GM18526 (cell line): ENCODE data around the gene HCLS1.

ENCODE experiments used
- POLR2A ChIP-seq: IDR thresholded peaks from 3 replicates; pipeline ENCODE4 v1.6.1; 2011; ENCODE audit not compliant: insufficient read length; ENCODE audit errors: extremely low read depth

HCLS1 gene, protein sequence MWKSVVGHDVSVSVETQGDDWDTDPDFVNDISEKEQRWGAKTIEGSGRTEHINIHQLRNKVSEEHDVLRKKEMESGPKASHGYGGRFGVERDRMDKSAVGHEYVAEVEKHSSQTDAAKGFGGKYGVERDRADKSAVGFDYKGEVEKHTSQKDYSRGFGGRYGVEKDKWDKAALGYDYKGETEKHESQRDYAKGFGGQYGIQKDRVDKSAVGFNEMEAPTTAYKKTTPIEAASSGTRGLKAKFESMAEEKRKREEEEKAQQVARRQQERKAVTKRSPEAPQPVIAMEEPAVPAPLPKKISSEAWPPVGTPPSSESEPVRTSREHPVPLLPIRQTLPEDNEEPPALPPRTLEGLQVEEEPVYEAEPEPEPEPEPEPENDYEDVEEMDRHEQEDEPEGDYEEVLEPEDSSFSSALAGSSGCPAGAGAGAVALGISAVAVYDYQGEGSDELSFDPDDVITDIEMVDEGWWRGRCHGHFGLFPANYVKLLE

GRCh38 chr3:121660356-121661171 lies at the start of gene HCLS1:
Gene HCLS1, minus strand, starts transcription at chr3:121660903. Its CDS starts 2,556 bp downstream, at chr3:121658347.
- peak; percentile 97 for TF ChIP-seq POLR2A

GRCh38 chr3:121710347-121710746 lies 49.6 kb upstream of the HCLS1 start:
- TF ChIP-seq POLR2A = no peak

DNA sequence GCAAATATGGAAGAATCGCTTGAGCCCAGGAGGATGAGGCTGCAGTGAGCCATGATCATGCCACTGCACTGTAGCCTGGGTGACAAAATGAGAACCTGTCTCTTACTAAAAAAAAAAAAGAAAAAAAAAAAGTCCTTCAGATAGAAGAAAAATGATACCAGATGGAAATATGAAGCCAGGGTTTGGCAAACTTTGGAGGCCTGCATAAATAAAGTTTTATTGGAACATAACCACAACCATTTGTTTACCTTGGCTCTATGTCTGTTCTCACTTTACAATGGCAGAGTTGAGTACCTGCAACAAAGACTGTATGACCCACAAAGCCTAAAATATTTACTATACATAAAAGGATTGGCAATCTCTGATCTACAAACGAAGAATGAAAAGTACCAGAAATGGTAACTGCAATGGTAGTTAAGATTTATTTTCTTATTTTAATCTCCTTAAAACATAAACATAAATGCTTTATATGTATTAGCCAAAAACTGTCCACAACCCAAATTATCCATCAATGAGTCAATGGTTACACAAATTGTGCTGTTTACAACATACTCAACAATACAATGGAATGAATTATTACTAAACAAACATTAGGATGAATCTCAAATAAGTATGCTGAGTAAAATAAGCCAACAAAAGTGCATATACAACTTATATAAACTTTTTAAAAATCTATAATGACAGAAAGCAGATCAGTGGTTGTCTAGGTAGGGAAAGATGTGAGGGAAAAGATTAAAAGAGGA lies 47.0 kb upstream of the HCLS1 start:
- TF ChIP-seq POLR2A = no peak

GRCh38 chr3:121705541-121705940 lies 44.8 kb upstream of the HCLS1 start:
- TF ChIP-seq POLR2A = no peak

DNA sequence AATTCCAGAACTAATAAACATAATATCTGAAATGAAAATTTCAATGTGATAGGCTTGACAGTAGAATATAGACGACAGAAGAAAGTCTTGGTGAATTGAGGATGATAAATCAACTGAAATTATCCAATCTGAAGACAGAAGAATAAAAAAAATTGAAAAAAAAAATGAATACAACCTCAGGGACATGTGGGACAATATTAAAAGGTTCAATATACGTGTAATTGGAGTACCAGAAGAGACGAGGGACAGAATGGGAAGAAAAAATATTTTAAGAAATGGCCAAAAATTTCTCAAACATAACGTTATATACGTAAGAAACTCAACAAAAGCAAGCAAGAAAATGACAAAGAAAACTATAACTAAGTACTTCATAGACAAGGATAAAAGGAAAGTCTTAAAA lies 43.3 kb upstream of the HCLS1 start:
- TF ChIP-seq POLR2A = no peak

GRCh38 chr3:121698901-121699300 lies 38.2 kb upstream of the HCLS1 start:
- TF ChIP-seq POLR2A = no peak

DNA sequence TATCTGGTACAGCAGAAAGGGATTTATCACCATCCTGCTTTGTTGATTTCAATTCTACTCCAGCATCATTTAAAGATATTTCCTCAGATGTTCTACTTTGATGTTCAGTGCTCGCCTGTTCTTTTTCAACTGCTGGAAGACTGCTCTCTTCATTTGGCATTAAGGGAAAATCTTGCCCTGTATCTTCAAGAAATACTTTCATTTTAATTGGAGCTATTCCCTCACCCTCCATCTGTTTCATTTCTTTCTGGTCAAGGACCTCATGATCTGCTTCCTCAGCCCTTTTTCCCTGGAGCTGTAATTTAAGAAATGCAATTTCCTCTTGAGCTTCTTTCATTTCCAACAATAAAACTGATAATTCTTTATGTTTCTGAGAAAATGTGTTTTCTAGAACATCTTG lies 37.8 kb upstream of the HCLS1 start:
- TF ChIP-seq POLR2A = no peak

DNA sequence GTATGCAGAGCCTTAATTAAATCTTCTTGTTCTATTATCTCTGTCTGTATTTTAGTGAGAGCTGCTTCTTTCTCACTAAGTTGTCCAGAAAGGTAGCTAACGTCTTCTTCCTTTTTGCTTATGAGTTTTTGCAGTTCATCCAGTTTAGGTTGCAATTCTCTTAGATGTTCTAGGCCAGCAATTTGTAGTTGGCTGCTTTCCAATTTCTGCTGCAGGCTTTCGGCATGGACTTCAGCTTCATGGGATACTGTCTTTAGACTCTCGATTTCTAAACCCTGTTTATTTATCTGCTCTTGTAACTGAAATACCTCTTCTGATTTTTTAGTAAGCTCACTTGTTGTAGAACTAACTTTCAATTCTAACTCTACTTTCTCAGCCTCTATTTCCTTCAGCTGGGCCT lies 35.5 kb upstream of the HCLS1 start:
- no peak for TF ChIP-seq POLR2A

- no peak for TF ChIP-seq POLR2A
Measured at GRCh38 chr3:121692010-121692699, 31.5 kb upstream of the HCLS1 start.

DNA sequence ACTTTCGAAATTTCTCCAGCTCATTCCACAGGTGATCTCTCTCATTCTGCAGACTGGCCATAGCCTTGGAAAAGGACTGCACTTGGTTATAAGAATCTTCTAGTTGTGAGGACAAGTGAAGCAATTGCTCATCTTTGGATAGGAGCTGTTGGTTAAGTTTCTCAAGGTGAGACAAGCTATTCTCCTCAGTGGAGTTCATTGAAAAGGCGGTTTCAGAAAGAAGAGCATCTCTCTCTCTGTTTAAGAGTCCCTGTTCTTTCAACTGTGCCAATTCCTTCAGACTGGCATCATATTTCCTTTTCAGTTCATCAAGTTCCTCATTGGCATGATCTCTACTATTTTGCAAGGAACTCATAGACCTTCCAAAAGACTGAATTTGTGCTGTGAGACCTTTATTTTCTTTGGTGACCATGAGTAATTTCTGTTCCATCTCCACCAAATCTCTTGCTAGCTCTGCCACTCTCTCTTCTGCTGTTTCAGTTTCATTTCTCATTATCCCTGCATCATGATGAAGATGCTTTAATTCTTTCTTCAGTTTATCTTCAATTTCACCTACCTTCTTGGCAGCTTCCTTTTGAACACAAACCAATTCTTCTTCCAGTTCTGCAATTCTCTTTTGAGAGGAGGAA lies 30.2 kb upstream of the HCLS1 start:
- no peak for TF ChIP-seq POLR2A

- TF ChIP-seq POLR2A = no peak
Measured at GRCh38 chr3:121681792-121682191, 21.1 kb upstream of the HCLS1 start.

DNA sequence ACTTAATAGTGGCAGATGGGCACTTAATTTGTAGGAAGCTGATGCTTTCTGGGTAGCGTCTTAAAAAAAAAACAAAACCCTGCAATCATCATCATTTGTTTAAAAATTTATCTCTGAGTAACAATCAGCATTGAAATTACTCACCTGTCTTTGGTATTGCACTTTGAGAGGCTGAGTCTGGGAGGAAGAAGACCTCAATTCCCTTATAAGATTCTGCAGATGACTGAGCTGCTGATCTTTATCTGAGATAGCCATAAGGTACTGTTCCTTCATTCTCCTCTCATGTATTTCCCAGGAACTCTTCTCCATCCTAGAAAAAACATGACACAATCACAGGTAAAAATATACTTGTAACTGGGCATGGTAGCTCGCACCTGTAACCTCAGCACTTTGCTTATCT lies 16.4 kb upstream of the HCLS1 start:
- no peak for TF ChIP-seq POLR2A

DNA sequence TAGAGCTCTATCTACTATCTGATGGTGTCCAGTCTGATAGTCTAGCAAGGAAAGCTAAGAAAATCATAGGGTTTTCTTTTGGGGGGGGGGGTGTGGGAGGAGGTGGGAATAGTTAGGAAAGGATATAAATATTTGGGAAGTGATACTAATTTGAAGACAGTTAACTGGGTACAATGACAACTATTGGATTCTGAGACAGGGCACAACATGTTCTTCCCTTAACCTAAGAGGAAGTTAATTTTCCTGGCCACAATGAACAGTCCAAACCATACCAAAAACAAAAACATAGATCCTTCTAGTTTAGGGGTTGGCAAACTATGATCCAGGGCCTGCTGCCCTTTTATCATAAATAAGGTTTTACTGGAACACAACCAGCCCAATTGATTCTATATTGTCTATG lies 10.0 kb upstream of the HCLS1 start:
- TF ChIP-seq POLR2A = no peak

DNA sequence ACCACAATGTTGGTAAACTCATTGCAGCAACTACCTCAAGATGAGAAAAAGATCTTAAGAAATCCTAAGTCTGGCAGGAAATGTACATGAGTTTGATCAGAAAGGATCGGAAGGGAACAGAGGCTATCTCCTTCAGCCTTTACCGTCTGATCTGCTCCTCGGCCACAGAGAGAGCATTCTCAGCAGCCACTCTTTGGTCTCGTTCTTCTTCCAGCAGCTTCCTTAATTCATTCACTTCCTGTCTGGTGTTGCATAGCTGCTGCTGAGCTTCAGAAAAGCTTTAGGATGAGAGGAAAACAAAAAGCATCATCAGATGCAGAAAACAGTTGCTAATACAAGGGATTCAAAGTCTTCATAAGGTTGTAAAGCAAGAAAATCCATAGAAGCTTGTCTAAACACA lies 6.6 kb upstream of the HCLS1 start:
- TF ChIP-seq POLR2A = no peak
